ENCODE data around the gene CFAP54. TPM values are rescaled to one million over a fixed set of nuclear protein-coding genes. Genes with fewer than 3 reads are reported as not detected.

CFAP54 gene
- total and polyA plus RNA-seq, 2 experiments from 2014 or later = 0.07 to 0.76 TPM

GRCh38 chr12:96870946-96871345 is 381.6 kb downstream of the CFAP54 start:
- no peak overlapping the region for H3K27ac ChIP-seq (ENCODE audit: low read depth)
- H3K4me1 Mint-ChIP-seq = no peaks in the 10 kb centered on the region
- no peaks in the 10 kb centered on the region; the same call in 2 of the 3 replicates for H3K9me3 Mint-ChIP-seq
- no peak overlapping the region for H3K4me2 ChIP-seq
- no peak overlapping the region for H2AFZ ChIP-seq
- H3K79me2 ChIP-seq (replicated peaks; ENCODE audit: insufficient read depth) = no peaks in the 10 kb centered on the region
- ATAC-seq = no peak
- no peak overlapping the region for H3K27ac Mint-ChIP-seq
- 0 out of 2 replicates have a peak, but pooled peaks cover 4% of the 10 kb centered on the region for H3K9me2 ChIP-seq (ENCODE audit: insufficient read depth)
- TF ChIP-seq CREB1 (CRISPR knock-in tag; IDR thresholded peaks at IDR 0.05; ENCODE audit: low read depth) = no peak
- no peaks in the 10 kb centered on the region for H4K20me1 ChIP-seq (replicated peaks; ENCODE audit: insufficient read depth)
- no peaks in the 10 kb centered on the region for H3K4me1 ChIP-seq (ENCODE audit: insufficient read depth)
- no peaks in the 10 kb centered on the region for H3K36me3 Mint-ChIP-seq (ENCODE audit: low read depth)
- no peak overlapping the region for H3K4me3 ChIP-seq
- H3K27me3 Mint-ChIP-seq (ENCODE audit: insufficient read depth, low read depth, poor library complexity) = no peaks in the 10 kb centered on the region
- H3K4me3 Mint-ChIP-seq = no peak overlapping the region
- no peak for DNase-seq (ENCODE audit: low spot score)
- no peaks in the 10 kb centered on the region for H3K36me3 ChIP-seq (ENCODE audit: insufficient read depth)
- H3F3A ChIP-seq (replicated peaks; ENCODE audit: low read depth) = no peaks in the 10 kb centered on the region
- H3K27me3 ChIP-seq (ENCODE audit: insufficient read depth) = no peaks in the 10 kb centered on the region

GRCh38 chr12:96872961-96873360 is 383.6 kb downstream of the CFAP54 start:
- H3K4me3 Mint-ChIP-seq = no peak overlapping the region
- no peaks in the 10 kb centered on the region for H3K4me1 Mint-ChIP-seq
- DNase-seq (ENCODE audit: low spot score) = no peak
- TF ChIP-seq POLR2AphosphoS5 (IDR thresholded peaks at IDR 0.05; ENCODE audit: low read depth) (no peak), ZNF462 (CRISPR knock-in tag; IDR thresholded peaks at IDR 0.05) (no peak), ETS1 (IDR thresholded peaks at IDR 0.05) (no peak), CTCF (conservative IDR thresholded peaks at IDR 0.05; ENCODE audit: low read depth in 2 of 2) (no peak), CREB1 (CRISPR knock-in tag; IDR thresholded peaks at IDR 0.05; ENCODE audit: low read depth) (no peak), EZH2 (IDR thresholded peaks at IDR 0.05; ENCODE audit: low read depth, unreplicated experiment) (no peak), EZH2phosphoT487 (IDR thresholded peaks at IDR 0.05; ENCODE audit: unreplicated experiment) (no peak), STAT1 (IDR thresholded peaks at IDR 0.05; ENCODE audit: unreplicated experiment) (no peak), ZNF331 (CRISPR knock-in tag; IDR thresholded peaks at IDR 0.05; ENCODE audit: low read depth) (no peak)

More at GRCh38 chr12:96872961-96873360, 383.6 kb downstream of the CFAP54 start:
- no peaks in the 10 kb centered on the region for H3F3A ChIP-seq (replicated peaks; ENCODE audit: low read depth)
- no peak overlapping the region for H3K4me3 ChIP-seq
- H3K27ac Mint-ChIP-seq = no peak overlapping the region
- H3K79me2 ChIP-seq (replicated peaks; ENCODE audit: insufficient read depth) = no peaks in the 10 kb centered on the region
- H2AFZ ChIP-seq = no peak overlapping the region
- H3K4me1 ChIP-seq (ENCODE audit: insufficient read depth) = no peaks in the 10 kb centered on the region
- 0 out of 2 replicates have a peak, but pooled peaks cover 8% of the 10 kb centered on the region for H3K9me2 ChIP-seq (ENCODE audit: insufficient read depth)
- no peaks in the 10 kb centered on the region for H3K36me3 ChIP-seq (ENCODE audit: insufficient read depth)
- H3K27me3 Mint-ChIP-seq (ENCODE audit: insufficient read depth, low read depth, poor library complexity) = no peaks in the 10 kb centered on the region
- no peak for ATAC-seq
- H3K4me2 ChIP-seq = no peak overlapping the region
- H3K9me3 Mint-ChIP-seq = no peaks in the 10 kb centered on the region; the same call in 2 of the 3 replicates
- H4K20me1 ChIP-seq (replicated peaks; ENCODE audit: insufficient read depth) = no peaks in the 10 kb centered on the region
- H3K27ac ChIP-seq (ENCODE audit: low read depth) = no peak overlapping the region
- no peaks in the 10 kb centered on the region for H3K27me3 ChIP-seq (ENCODE audit: insufficient read depth)
- no peaks in the 10 kb centered on the region for H3K36me3 Mint-ChIP-seq (ENCODE audit: low read depth)
